ENCODE results near the gene GUCA1C. TPM values are rescaled to one million over a fixed set of nuclear protein-coding genes. Genes with fewer than 3 reads are reported as not detected.

The GUCA1C gene
- total and polyA plus RNA-seq, 8 donors: not detected

GRCh38 chr3:108940568-108941263 is 13.0 kb downstream of the GUCA1C start:
- DNase-seq (peak in 1 of 4 donors; percentile 1), ATAC-seq (no peak)
- intact Hi-C loops (cut with DNase I): no loop called here
- H3K4me1 ChIP-seq: no peaks in the 10 kb centered on the region
- no peak overlapping the region for H3K27ac ChIP-seq
- no peaks in the 10 kb centered on the region for H3K27me3 ChIP-seq
- no peaks in the 10 kb centered on the region for H3K36me3 ChIP-seq
- H3K4me3 ChIP-seq: no peak overlapping the region
- no peaks in the 10 kb centered on the region for H3K9me3 ChIP-seq
- TF ChIP-seq CTCF (IDR thresholded peaks at IDR 0.05): no peak

GRCh38 chr3:108940166-108940565 is 13.5 kb downstream of the GUCA1C start:
- ATAC-seq: peak; percentile 54
- TF ChIP-seq CTCF (IDR thresholded peaks at IDR 0.05): no peak

GRCh38 chr3:108936924-108937689 is 16.6 kb downstream of the GUCA1C start:
- TF ChIP-seq CTCF (IDR thresholded peaks at IDR 0.05): no peak
- H3K9me3 ChIP-seq: no peaks in the 10 kb centered on the region
- H3K4me3 ChIP-seq: no peak overlapping the region
- no peak for DNase-seq
- no peak overlapping the region for H3K27ac ChIP-seq
- no peaks in the 10 kb centered on the region for H3K36me3 ChIP-seq
- intact Hi-C loops (cut with DNase I): no loop called here
- H3K4me1 ChIP-seq: no peaks in the 10 kb centered on the region
- no peaks in the 10 kb centered on the region for H3K27me3 ChIP-seq
- ATAC-seq: no peak

More at GRCh38 chr3:108940166-108940565, 13.5 kb downstream of the GUCA1C start:
- H3K27me3 ChIP-seq: no peaks in the 10 kb centered on the region
- H3K4me3 ChIP-seq: no peak overlapping the region
- no peaks in the 10 kb centered on the region for H3K4me1 ChIP-seq
- no peaks in the 10 kb centered on the region for H3K36me3 ChIP-seq
- H3K9me3 ChIP-seq: no peaks in the 10 kb centered on the region
- intact Hi-C loops (cut with DNase I): no loop called here
- DNase-seq: peak in 1 of 4 donors; percentile 2
- no peak overlapping the region for H3K27ac ChIP-seq

GRCh38 chr3:108931035-108931434 is 22.6 kb downstream of the GUCA1C start:
- H3K9me3 ChIP-seq: no peaks in the 10 kb centered on the region
- no peak for TF ChIP-seq CTCF (IDR thresholded peaks at IDR 0.05)
- H3K27me3 ChIP-seq: no peaks in the 10 kb centered on the region
- no peaks in the 10 kb centered on the region for H3K4me1 ChIP-seq
- ATAC-seq: no peak
- no peak overlapping the region for H3K27ac ChIP-seq
- intact Hi-C loops (cut with DNase I): no loop called here
- no peaks in the 10 kb centered on the region for H3K36me3 ChIP-seq
- H3K4me3 ChIP-seq: no peak overlapping the region
- no peak for DNase-seq

GRCh38 chr3:108918866-108919265 is 34.8 kb downstream of the GUCA1C start:
- Histone ChIP-seq H3K9me3 (peaks cover 0 to 2% of the 10 kb centered on the region in 2 donors), H3K4me1 (no peaks in the 10 kb centered on the region), H3K4me3 (no peak overlapping the region), H3K27me3 (no peaks in the 10 kb centered on the region), H3K36me3 (no peaks in the 10 kb centered on the region), H3K27ac (no peak overlapping the region)
- no peak for TF ChIP-seq CTCF (IDR thresholded peaks at IDR 0.05)
- intact Hi-C loops (cut with DNase I): loop anchor here in 1 of 2 donors (10.0 kb wide), 1 partner anchor 254 kb away; no protein-coding TSS in a partner anchor
- no peak for DNase-seq
- ATAC-seq: peak; percentile 63

All from left lung (tissue), 10 donors.